HepG2 (cell line): ENCODE results near the gene GSK3A. TPM values are rescaled to one million over a fixed set of nuclear protein-coding genes. Genes with fewer than 3 reads are reported as not detected.

Source experiments
- IKZF4 ChIP-seq: sonication (generic); formaldehyde crosslinking; IDR thresholded peaks from 2 replicates; pipeline ENCODE4 v1.5.1; 2020; ENCODE audit warnings: borderline replicate concordance, mild to moderate bottlenecking, low read depth, missing genetic modification reagents; ENCODE audit errors: not compliant biosample characterization
- KDM5A ChIP-seq: fragments of 200-600 bp; sonication (generic); IDR thresholded peaks from 2 replicates; pipeline ENCODE4 v1.7.0; 2018; ENCODE audit warnings: antibody characterized with exemption, mild to moderate bottlenecking, low read length, borderline replicate concordance
- MTA3 ChIP-seq: sonication (generic); formaldehyde crosslinking; IDR thresholded peaks from 2 replicates; pipeline ENCODE4 v1.4.0; 2020; ENCODE audit warnings: missing genetic modification reagents
- POGZ ChIP-seq: sonication (generic); formaldehyde crosslinking; IDR thresholded peaks from 2 replicates; pipeline ENCODE4 v1.4.0; 2020; ENCODE audit warnings: mild to moderate bottlenecking, missing genetic modification reagents
- SMAD1 ChIP-seq: sonication (generic); formaldehyde crosslinking; IDR thresholded peaks from 2 replicates; pipeline ENCODE4 v1.4.0; 2020; ENCODE audit warnings: missing genetic modification reagents, low read depth, mild to moderate bottlenecking, borderline replicate concordance
- TGIF2 ChIP-seq: IDR thresholded peaks from 2 replicates; pipeline ENCODE4 v1.6.1; 2016; ENCODE audit warnings: control low read depth, missing compliant biosample characterization
- THAP7 ChIP-seq: sonication (generic); formaldehyde crosslinking; IDR thresholded peaks from 2 replicates; pipeline ENCODE4 v1.8.1; 2023; ENCODE audit warnings: mild to moderate bottlenecking, missing genetic modification reagents
- ZHX2 ChIP-seq, 2 experiments: sonication (generic) in 1 of 2; formaldehyde crosslinking in 1 of 2; IDR thresholded peaks; 2 replicates each; pipeline versions ENCODE4 v1.6.1 to v1.9.0; 2014 to 2022; ENCODE audit warnings: antibody characterized with exemption in 1 of 2, borderline replicate concordance in 1 of 2, inconsistent platforms in 1 of 2, low read depth in 1 of 2, missing genetic modification reagents in 1 of 2
- ZNF124 ChIP-seq: sonication (generic); formaldehyde crosslinking; IDR thresholded peaks from 2 replicates; pipeline ENCODE4 v1.4.0; 2020; ENCODE audit warnings: missing genetic modification reagents
- ZNF24 ChIP-seq: fragments of 450-650 bp; IDR thresholded peaks from 2 replicates; pipeline ENCODE4 v1.6.1; 2017; ENCODE audit warnings: antibody characterized with exemption, mild to moderate bottlenecking
- ZNF33B ChIP-seq: sonication (generic); formaldehyde crosslinking; IDR thresholded peaks from 2 replicates; pipeline ENCODE4 v1.5.1; 2020; ENCODE audit warnings: mild to moderate bottlenecking, missing genetic modification reagents
- ZNF563 ChIP-seq: sonication (generic); formaldehyde crosslinking; IDR thresholded peaks from 2 replicates; pipeline ENCODE4 v1.8.0; 2022; ENCODE audit warnings: mild to moderate bottlenecking, moderate library complexity, missing genetic modification reagents
- ZSCAN31 ChIP-seq: sonication (generic); formaldehyde crosslinking; IDR thresholded peaks from 2 replicates; pipeline ENCODE4 v1.5.0; 2020; ENCODE audit warnings: low read depth, mild to moderate bottlenecking, missing genetic modification reagents
- polyA plus RNA-seq, 8 experiments: library from polyadenylated mRNA; depleted of rRNA in 3 of 8; stranded (reverse) in 7 of 8; unstranded in 1 of 8; fragments of >200 nt; fragmentation: Illumina TruSeq in 4 of 8; extraction: Trizol in 4 of 8; gene quantifications; 2 replicates each; pipeline versions ENCODE4 v1.2.1 to v1.2.3, GENCODE V29; 2011 to 2016; ENCODE audit warnings: low read depth in 4 of 8, missing spikeins in 1 of 8, mixed read lengths in 1 of 8; ENCODE audit not compliant: insufficient read depth in 1 of 8
- total RNA-seq, 5 experiments: library from RNA; depleted of rRNA; stranded (reverse); fragments of >200 nt; fragmentation: Illumina TruSeq; extraction: Trizol; gene quantifications; 2 replicates each; pipeline ENCODE4 v1.2.3, GENCODE V29; 2016; ENCODE audit warnings: low read depth in 1 of 5
- TF ChIP-seq, protein P1 (sequence below): IDR thresholded peaks from 2 replicates; pipeline ENCODE4 v1.6.1; 2016; ENCODE audit warnings: low read depth
- TF ChIP-seq, protein P2 (sequence below): fragments of 450-650 bp; IDR thresholded peaks from 2 replicates; pipeline ENCODE4 v1.6.1; 2016
- TF ChIP-seq, protein P3 (sequence below): sonication (generic); formaldehyde crosslinking; IDR thresholded peaks from 2 replicates; pipeline ENCODE4 v1.8.0; 2022; ENCODE audit warnings: mild to moderate bottlenecking, missing genetic modification reagents, borderline replicate concordance

Gene GSK3A
- total and polyA plus RNA-seq, 2 of the 13 experiments (the other 11 are each of a cell fraction or from before 2014, with no cell fraction given): 16.9 to 52.5 TPM

- no peak for TF ChIP-seq ZHX2 (IDR thresholded peaks at IDR 0.05; ENCODE audit: low read depth)
- no peak for TF ChIP-seq ZHX2 (CRISPR knock-in tag; IDR thresholded peaks at IDR 0.05; ENCODE audit: borderline replicate concordance)
- TF ChIP-seq THAP7 (CRISPR knock-in tag): no peak
- no peak for TF ChIP-seq MTA3
- no peak for TF ChIP-seq POGZ (CRISPR knock-in tag)
- 0 out of 2 replicates have a peak, but pooled peaks have one; percentile 18 for TF ChIP-seq ZNF563
- no peak for TF ChIP-seq IKZF4 (CRISPR knock-in tag)
- TF ChIP-seq, protein P1, sequence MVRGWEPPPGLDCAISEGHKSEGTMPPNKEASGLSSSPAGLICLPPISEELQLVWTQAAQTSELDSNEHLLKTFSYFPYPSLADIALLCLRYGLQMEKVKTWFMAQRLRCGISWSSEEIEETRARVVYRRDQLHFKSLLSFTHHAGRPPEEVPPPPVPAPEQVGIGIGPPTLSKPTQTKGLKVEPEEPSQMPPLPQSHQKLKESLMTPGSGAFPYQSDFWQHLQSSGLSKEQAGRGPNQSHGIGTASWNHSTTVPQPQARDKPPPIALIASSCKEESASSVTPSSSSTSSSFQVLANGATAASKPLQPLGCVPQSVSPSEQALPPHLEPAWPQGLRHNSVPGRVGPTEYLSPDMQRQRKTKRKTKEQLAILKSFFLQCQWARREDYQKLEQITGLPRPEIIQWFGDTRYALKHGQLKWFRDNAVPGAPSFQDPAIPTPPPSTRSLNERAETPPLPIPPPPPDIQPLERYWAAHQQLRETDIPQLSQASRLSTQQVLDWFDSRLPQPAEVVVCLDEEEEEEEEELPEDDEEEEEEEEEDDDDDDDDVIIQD (CRISPR knock-in tag): no peak
- TF ChIP-seq ZNF124 (CRISPR knock-in tag): no peak
- TF ChIP-seq KDM5A: no peak
- no peak for TF ChIP-seq ZSCAN31 (CRISPR knock-in tag)
- TF ChIP-seq, protein P2, sequence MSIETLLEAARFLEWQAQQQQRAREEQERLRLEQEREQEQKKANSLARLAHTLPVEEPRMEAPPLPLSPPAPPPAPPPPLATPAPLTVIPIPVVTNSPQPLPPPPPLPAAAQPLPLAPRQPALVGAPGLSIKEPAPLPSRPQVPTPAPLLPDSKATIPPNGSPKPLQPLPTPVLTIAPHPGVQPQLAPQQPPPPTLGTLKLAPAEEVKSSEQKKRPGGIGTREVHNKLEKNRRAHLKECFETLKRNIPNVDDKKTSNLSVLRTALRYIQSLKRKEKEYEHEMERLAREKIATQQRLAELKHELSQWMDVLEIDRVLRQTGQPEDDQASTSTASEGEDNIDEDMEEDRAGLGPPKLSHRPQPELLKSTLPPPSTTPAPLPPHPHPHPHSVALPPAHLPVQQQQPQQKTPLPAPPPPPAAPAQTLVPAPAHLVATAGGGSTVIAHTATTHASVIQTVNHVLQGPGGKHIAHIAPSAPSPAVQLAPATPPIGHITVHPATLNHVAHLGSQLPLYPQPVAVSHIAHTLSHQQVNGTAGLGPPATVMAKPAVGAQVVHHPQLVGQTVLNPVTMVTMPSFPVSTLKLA: peak; percentile 30; the same call in 1 of the 2 replicates
- TF ChIP-seq ZNF33B: no peak
- TF ChIP-seq ZNF24: no peak
- no peak for TF ChIP-seq SMAD1 (CRISPR knock-in tag)
- TF ChIP-seq, protein P3, sequence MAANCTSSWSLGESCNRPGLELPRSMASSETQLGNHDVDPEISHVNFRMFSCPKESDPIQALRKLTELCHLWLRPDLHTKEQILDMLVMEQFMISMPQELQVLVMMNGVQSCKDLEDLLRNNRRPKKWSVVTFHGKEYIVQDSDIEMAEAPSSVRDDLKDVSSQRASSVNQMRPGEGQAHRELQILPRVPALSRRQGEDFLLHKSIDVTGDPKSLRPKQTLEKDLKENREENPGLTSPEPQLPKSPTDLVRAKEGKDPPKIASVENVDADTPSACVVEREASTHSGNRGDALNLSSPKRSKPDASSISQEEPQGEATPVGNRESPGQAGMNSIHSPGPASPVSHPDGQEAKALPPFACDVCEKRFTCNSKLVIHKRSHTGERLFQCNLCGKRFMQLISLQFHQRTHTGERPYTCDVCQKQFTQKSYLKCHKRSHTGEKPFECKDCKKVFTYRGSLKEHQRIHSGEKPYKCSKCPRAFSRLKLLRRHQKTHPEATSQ (CRISPR knock-in tag): no peak
- no peak for TF ChIP-seq TGIF2
Measured at GRCh38 chr19:42283188-42284065, 41.0 kb upstream of the GSK3A start (continued).
